Left forelimb (tissue), 1 donor: ENCODE measurements around the gene LRRC66.

Experiments
- DNase-seq: peaks from one replicate; pipeline ENCODE4 v3.0.0-alpha.2; 2018; ENCODE audit warnings: low spot score

Gene LRRC66

GRCh38 chr4:52019936-52020657 lies at the start of gene LRRC66:
TSS of gene LRRC66 (minus strand) at chr4:52020363. CDS start at chr4:52017613, 2,750 bp downstream.
- no peak for DNase-seq

GRCh38 chr4:52069571-52069970 lies 49.4 kb upstream of the LRRC66 start:
- no peak for DNase-seq

GRCh38 chr4:52059372-52059771 lies 39.2 kb upstream of the LRRC66 start:
- no peak for DNase-seq

GRCh38 chr4:52058275-52058674 lies 38.1 kb upstream of the LRRC66 start:
- DNase-seq = no peak

GRCh38 chr4:52057196-52057595 lies 37.0 kb upstream of the LRRC66 start:
- no peak for DNase-seq

- DNase-seq = no peak
These were observed 34.1 kb upstream of the LRRC66 start for GRCh38 chr4:52054254-52054653.

GRCh38 chr4:52052475-52052780 lies 32.3 kb upstream of the LRRC66 start:
- DNase-seq = no peak

- peak; percentile 76 for DNase-seq
These were observed 31.7 kb upstream of the LRRC66 start for GRCh38 chr4:52051615-52052474.

- DNase-seq = peak; percentile 68
These were observed 31.1 kb upstream of the LRRC66 start, which contains the start of gene SPATA18 for GRCh38 chr4:52051213-52051614. TSS of gene SPATA18 (plus strand) at chr4:52051304. CDS start at chr4:52051705, 401 bp downstream.

GRCh38 chr4:52049266-52049665 lies 29.1 kb upstream of the LRRC66 start:
- no peak for DNase-seq

GRCh38 chr4:52045028-52045427 lies 24.9 kb upstream of the LRRC66 start:
- DNase-seq = no peak

- DNase-seq = peak; percentile 87
These were observed 18.1 kb upstream of the LRRC66 start, which contains the start of gene SGCB for GRCh38 chr4:52038103-52038912. TSS of gene SGCB (minus strand) at chr4:52038299. CDS start at chr4:52038259, 40 bp downstream.

- DNase-seq = peak; percentile 82
These were observed 17.5 kb upstream of the LRRC66 start for GRCh38 chr4:52037689-52038102.

- DNase-seq = no peak
These were observed 16.8 kb upstream of the LRRC66 start for GRCh38 chr4:52036886-52037530.

GRCh38 chr4:52035190-52035589 lies 15.0 kb upstream of the LRRC66 start:
- DNase-seq = no peak

GRCh38 chr4:52032005-52032404 lies 11.8 kb upstream of the LRRC66 start:
- no peak for DNase-seq

- DNase-seq = no peak
These were observed 8.8 kb upstream of the LRRC66 start for GRCh38 chr4:52028970-52029369.

- no peak for DNase-seq
These were observed 2.3 kb downstream of the LRRC66 start for GRCh38 chr4:52017814-52018213.

GRCh38 chr4:52016981-52017380 lies 3.2 kb downstream of the LRRC66 start:
- no peak for DNase-seq

- DNase-seq = no peak
These were observed 4.8 kb downstream of the LRRC66 start for GRCh38 chr4:52015366-52015765.

GRCh38 chr4:52014903-52015302 lies 5.3 kb downstream of the LRRC66 start:
- DNase-seq = no peak

GRCh38 chr4:52012651-52013050 lies 7.5 kb downstream of the LRRC66 start:
- DNase-seq = no peak
